GM21515 (cell line): ENCODE data around the gene WDR55.
"Not testable (repeated sequence)": the region's sequence is repeated elsewhere in the genome, so short reads cannot be mapped to it uniquely, and the experiment has no call there.

Experiments used
- ATAC-seq: cut with Tn5 transposase; IDR thresholded peaks from one replicate; pipeline ENCODE4 v1.9.1; 2021; ENCODE audit not compliant: unreplicated experiment

WDR55 gene

DNA sequence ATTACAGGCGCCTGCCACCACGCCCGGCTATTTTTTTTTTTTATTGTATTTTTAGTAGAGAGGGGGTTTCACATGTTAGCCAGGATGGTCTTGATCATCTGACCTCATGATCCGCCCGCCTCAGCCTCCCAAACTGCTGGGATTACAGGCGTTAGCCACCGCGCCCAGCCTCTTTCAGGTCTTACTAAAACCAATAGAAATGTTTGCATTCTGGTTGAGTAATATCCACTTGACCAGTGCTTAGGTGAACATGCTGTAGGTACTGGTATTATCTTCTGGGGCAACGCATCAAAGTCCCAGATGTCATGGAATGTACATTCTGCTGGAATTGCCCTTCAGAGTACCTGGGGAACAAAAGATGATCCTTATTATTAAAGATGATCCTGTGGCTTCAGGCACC is 44.1 kb downstream of the WDR55 start:
- ATAC-seq = not testable (repeated sequence)

DNA sequence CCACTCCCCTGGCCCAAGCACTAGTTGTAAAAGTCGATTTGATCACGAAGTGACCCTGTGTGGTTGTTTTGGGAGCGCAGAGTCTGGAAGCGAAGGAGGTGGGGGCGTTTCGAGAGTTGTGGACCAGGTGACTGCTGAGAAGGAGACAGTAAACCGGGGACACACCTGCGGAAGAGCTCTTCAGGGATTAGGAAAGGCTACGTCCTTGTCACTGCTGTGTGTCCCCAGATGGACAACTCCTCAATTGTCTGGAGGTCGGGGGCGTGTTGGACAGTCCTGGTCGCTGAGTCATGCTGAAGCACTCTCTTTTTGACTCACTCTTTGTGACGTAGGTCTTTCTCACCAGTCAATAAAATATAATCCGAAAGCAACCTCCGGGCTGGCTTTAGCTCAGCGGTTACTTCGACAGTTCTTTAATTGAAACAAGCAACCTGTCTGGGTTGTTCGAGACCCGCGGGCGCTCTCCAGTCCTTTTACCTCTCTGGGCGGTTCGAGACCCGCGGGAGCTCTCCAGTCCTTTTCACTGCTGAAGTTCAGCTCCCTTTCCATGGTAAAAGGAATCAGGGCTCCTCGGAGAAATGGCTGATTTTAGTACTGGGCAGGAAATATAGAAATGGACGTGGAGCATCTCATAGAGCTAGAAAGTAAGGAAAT is 46.3 kb downstream of the WDR55 start:
- ATAC-seq = peak; percentile 90

DNA sequence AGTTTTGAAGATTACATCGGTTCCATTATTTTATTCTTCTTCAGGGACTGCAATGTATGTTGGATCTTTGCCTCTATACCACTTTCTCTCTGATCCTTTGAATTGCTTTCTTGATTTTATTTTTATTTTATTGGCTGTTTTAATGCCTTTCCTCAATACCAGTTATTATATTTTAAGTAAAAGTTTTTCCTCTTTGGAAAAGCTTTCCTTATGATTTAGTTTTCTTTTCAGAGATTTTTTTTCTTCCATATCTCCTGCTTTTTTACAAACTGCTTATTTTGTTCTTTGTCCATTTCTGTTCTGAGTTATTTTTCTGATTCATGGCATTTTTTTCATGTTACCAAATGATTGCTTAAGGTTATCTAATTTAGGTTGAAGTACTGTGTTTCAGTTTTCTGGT is 47.1 kb downstream of the WDR55 start:
- no peak for ATAC-seq

DNA sequence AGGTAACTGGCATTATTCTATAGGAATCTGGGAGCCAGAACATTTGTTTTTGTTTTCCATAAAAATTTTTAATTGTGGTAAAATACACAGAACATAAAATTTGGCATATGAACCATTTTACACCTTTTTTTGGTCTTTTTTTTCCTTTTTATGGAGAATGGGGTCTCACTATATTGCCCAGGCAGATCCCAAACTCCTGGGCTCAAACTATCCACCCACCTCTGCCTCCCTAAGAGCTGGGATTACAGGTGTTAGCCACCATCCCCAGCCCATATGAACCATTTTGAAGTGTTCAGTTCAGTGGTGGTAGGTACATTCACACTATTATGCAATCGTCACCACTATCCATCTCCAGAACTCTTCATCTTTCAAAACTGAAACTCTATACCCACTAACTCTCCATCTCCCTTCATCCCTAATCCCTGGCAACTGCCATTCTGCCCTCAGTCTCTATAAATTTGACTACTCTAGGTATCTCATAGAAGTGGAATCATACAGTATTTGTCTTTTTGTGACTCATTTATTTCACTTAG is 48.9 kb downstream of the WDR55 start:
- ATAC-seq = no peak

DNA sequence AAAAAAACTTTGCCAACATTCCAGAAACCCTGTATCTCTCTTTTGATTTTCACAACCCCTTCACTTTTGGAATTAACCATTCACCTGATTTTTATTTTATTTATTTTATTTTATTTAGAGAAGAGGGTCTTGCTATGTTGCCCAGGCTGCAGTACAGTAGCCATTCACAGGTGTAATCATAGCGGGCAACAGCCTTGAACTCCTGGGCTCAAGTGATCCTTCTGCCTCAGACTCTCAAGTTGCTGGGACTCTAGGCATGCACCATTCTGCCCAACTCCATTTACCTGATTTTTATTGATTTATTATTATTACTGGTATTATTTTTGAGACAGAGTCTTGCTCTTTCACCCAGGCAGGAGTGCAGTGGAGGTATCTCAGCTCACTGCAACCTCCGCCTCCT is 51.5 kb downstream of the WDR55 start:
- not testable (repeated sequence) for ATAC-seq

DNA sequence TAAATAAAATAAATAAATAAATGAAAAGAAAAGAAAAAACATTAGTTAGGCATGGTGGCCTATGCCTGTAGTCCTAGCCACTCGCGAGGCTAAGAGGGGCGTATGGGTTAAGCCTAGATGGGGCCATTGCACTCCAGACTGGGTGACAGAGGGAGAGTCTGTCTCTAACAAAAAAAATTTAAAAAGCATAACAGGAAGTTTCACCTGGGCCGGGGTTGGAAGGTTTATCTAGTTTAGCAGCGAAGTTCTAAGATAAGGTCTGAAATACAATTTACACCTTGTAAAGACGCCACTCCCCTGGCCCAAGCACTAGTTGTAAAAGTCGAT is 53.5 kb downstream of the WDR55 start:
- ATAC-seq = no peak

DNA sequence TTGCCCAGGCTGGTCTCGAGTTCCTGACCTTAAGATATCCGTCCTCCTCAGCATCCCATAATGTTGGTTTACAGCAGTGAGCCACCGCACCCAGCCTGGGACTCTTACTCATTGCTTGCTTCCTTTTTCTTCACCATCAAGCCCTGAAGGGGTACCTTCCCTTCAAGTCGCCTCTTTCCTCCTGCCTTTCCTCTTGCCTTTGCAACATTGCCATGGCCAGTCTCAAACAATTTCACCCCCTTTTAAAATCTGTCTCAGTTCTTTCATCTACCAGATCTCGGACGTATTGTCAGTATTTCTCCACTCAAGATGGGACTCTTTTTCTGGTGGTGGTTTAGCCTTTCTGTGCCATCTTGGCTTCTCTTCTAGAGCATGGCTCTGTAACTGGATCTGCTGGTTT is 56.0 kb downstream of the WDR55 start:
- not testable (repeated sequence) for ATAC-seq

DNA sequence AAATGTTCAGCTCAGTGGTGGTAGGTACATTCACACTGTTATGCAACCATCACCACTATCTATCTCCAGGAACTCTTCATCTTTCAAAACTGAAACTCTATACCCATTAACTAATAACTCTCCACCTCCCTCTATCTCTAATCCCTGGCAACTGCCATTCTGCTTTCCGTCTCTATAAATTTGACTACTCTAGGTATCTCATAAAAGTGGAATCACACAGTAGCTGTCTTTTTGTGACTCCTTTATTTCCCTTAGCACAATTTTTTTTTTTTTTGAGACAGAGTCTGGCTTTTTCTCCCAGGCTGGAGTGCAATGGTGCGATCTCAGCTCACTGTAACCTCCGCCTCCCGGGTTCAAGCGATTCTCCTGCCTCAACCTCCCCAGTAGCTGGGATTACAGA is 56.7 kb downstream of the WDR55 start:
- ATAC-seq = not testable (repeated sequence)
